IgD-negative memory B cell (primary cell): Measurements from ENCODE around the gene NRP1. TPM values are rescaled to one million over a fixed set of nuclear protein-coding genes. Genes with fewer than 3 reads are reported as not detected.

ENCODE experiments used
- H3K27ac Mint-ChIP-seq, 3 donors: one replicate each; pipeline ENCODE4 v1.8.0; 2020 to 2022; ENCODE audit warnings: mild to moderate bottlenecking in 3 of 3, mixed read lengths in 3 of 3, moderate library complexity in 1 of 3
- H3K27me3 Mint-ChIP-seq: one replicate; pipeline ENCODE4 v1.8.0; 2021; ENCODE audit warnings: mixed read lengths
- H3K36me3 Mint-ChIP-seq: one replicate; pipeline ENCODE4 v1.8.0; 2020; ENCODE audit warnings: mild to moderate bottlenecking, mixed read lengths
- H3K4me1 Mint-ChIP-seq, 3 donors: one replicate each; pipeline ENCODE4 v1.8.0; 2020 to 2022; ENCODE audit warnings: mixed read lengths in 3 of 3, mild to moderate bottlenecking in 1 of 3
- H3K4me3 Mint-ChIP-seq, 4 donors: one replicate each; pipeline ENCODE4 v1.8.0; 2020 to 2022; ENCODE audit warnings: mild to moderate bottlenecking in 4 of 4, mixed read lengths in 4 of 4, moderate library complexity in 3 of 4
- H3K9me3 Mint-ChIP-seq, 3 donors: one replicate each; pipeline ENCODE4 v1.8.0; 2020 to 2021; ENCODE audit warnings: mixed read lengths in 3 of 3, mild to moderate bottlenecking in 1 of 3
- polyA plus RNA-seq: library from polyadenylated mRNA; unstranded; fragments of 300-500 nt; fragmentation: Illumina TruSeq; gene quantifications from one replicate; pipeline ENCODE4 v1.2.3, GENCODE V29; 2021

Gene NRP1
- polyA plus RNA-seq, 1 donor from 2014 or later: not detected

GRCh38 chr10:33204031-33204430 is 130.4 kb downstream of the NRP1 start:
- no peaks in the 10 kb centered on the region for H3K4me1 Mint-ChIP-seq
- peaks cover 0 to 5% (median 0%) of the 10 kb centered on the region in 3 donors for H3K9me3 Mint-ChIP-seq
- H3K4me3 Mint-ChIP-seq: no peak overlapping the region
- H3K27me3 Mint-ChIP-seq: peaks cover 3% of the 10 kb centered on the region
- H3K27ac Mint-ChIP-seq: no peak overlapping the region
- no peaks in the 10 kb centered on the region for H3K36me3 Mint-ChIP-seq

- Mint-ChIP-seq H3K9me3 (peaks cover 0 to 5% (median 0%) of the 10 kb centered on the region in 3 donors), H3K27ac (no peak overlapping the region), H3K27me3 (peaks cover 9% of the 10 kb centered on the region), H3K4me3 (no peak overlapping the region), H3K36me3 (peaks cover 4% of the 10 kb centered on the region), H3K4me1 (no peaks in the 10 kb centered on the region)
These were observed 132.5 kb downstream of the NRP1 start for GRCh38 chr10:33201971-33202370.

- Mint-ChIP-seq H3K27me3 (peaks cover 9% of the 10 kb centered on the region), H3K36me3 (peaks cover 4% of the 10 kb centered on the region), H3K4me1 (peaks cover 0 to 5% (median 5%) of the 10 kb centered on the region in 3 donors), H3K9me3 (peaks cover 0 to 5% (median 0%) of the 10 kb centered on the region in 3 donors), H3K4me3 (no peak overlapping the region), H3K27ac (no peak overlapping the region)
These were observed 133.2 kb downstream of the NRP1 start for GRCh38 chr10:33201056-33201780.

GRCh38 chr10:33199731-33200232 is 134.7 kb downstream of the NRP1 start:
- Mint-ChIP-seq H3K4me3 (no peak overlapping the region), H3K9me3 (no peaks in the 10 kb centered on the region), H3K27me3 (peaks cover 11% of the 10 kb centered on the region), H3K4me1 (peaks cover 0 to 5% (median 5%) of the 10 kb centered on the region in 3 donors), H3K27ac (no peak overlapping the region), H3K36me3 (peaks cover 4% of the 10 kb centered on the region)

- Mint-ChIP-seq H3K4me1 (peaks cover 0 to 5% (median 5%) of the 10 kb centered on the region in 3 donors), H3K9me3 (no peaks in the 10 kb centered on the region), H3K27me3 (peaks cover 11% of the 10 kb centered on the region), H3K4me3 (no peak overlapping the region), H3K27ac (no peak overlapping the region), H3K36me3 (peaks cover 4% of the 10 kb centered on the region)
These were observed 135.9 kb downstream of the NRP1 start for GRCh38 chr10:33198610-33199009.

GRCh38 chr10:33196710-33197491 is 137.6 kb downstream of the NRP1 start:
- Mint-ChIP-seq H3K9me3 (no peaks in the 10 kb centered on the region), H3K36me3 (peaks cover 4% of the 10 kb centered on the region), H3K27me3 (peaks cover 10% of the 10 kb centered on the region), H3K4me3 (no peak overlapping the region), H3K27ac (no peak overlapping the region), H3K4me1 (peaks cover 0 to 7% (median 5%) of the 10 kb centered on the region in 3 donors)

- Mint-ChIP-seq H3K36me3 (peaks cover 4% of the 10 kb centered on the region), H3K27ac (no peak overlapping the region), H3K4me3 (no peak overlapping the region), H3K9me3 (no peaks in the 10 kb centered on the region), H3K4me1 (peaks cover 0 to 7% (median 5%) of the 10 kb centered on the region in 3 donors), H3K27me3 (peaks cover 10% of the 10 kb centered on the region)
These were observed 138.1 kb downstream of the NRP1 start for GRCh38 chr10:33196377-33196706.

GRCh38 chr10:33195608-33196376 is 138.7 kb downstream of the NRP1 start:
- Mint-ChIP-seq H3K27ac (no peak overlapping the region), H3K9me3 (no peaks in the 10 kb centered on the region), H3K4me1 (peaks cover 0 to 7% (median 5%) of the 10 kb centered on the region in 3 donors), H3K36me3 (peaks cover 4% of the 10 kb centered on the region), H3K4me3 (no peak overlapping the region), H3K27me3 (peaks cover 10% of the 10 kb centered on the region)

- Mint-ChIP-seq H3K4me1 (peaks cover 0 to 7% (median 5%) of the 10 kb centered on the region in 3 donors), H3K27ac (peak overlapping the region in 1 of 3 donors; percentile 59), H3K27me3 (peaks cover 12% of the 10 kb centered on the region), H3K9me3 (no peaks in the 10 kb centered on the region), H3K36me3 (peaks cover 3% of the 10 kb centered on the region), H3K4me3 (no peak overlapping the region)
These were observed 140.6 kb downstream of the NRP1 start for GRCh38 chr10:33193701-33194521.

GRCh38 chr10:33193057-33193700 is 141.3 kb downstream of the NRP1 start:
- Mint-ChIP-seq H3K27ac (peak overlapping the region in 1 of 3 donors; percentile 59), H3K4me1 (peaks cover 0 to 7% (median 5%) of the 10 kb centered on the region in 3 donors), H3K36me3 (no peaks in the 10 kb centered on the region), H3K27me3 (peaks cover 9% of the 10 kb centered on the region), H3K9me3 (no peaks in the 10 kb centered on the region), H3K4me3 (peak overlapping the region in 1 of 4 donors; percentile 49)

GRCh38 chr10:33192190-33192589 is 142.3 kb downstream of the NRP1 start:
- H3K9me3 Mint-ChIP-seq: no peaks in the 10 kb centered on the region
- no peaks in the 10 kb centered on the region for H3K36me3 Mint-ChIP-seq
- no peak overlapping the region for H3K4me3 Mint-ChIP-seq
- H3K27me3 Mint-ChIP-seq: peaks cover 8% of the 10 kb centered on the region
- H3K27ac Mint-ChIP-seq: no peak overlapping the region
- H3K4me1 Mint-ChIP-seq: peaks cover 0 to 7% (median 5%) of the 10 kb centered on the region in 3 donors

- Mint-ChIP-seq H3K4me1 (peaks cover 0 to 2% (median 0%) of the 10 kb centered on the region in 3 donors), H3K27me3 (peaks cover 5% of the 10 kb centered on the region), H3K27ac (no peak overlapping the region), H3K36me3 (no peaks in the 10 kb centered on the region), H3K9me3 (no peaks in the 10 kb centered on the region), H3K4me3 (no peak overlapping the region)
These were observed 144.1 kb downstream of the NRP1 start for GRCh38 chr10:33190406-33190805.

GRCh38 chr10:33189808-33190207 is 144.7 kb downstream of the NRP1 start:
- Mint-ChIP-seq H3K27ac (no peak overlapping the region), H3K9me3 (no peaks in the 10 kb centered on the region), H3K27me3 (peaks cover 5% of the 10 kb centered on the region), H3K36me3 (no peaks in the 10 kb centered on the region), H3K4me3 (no peak overlapping the region), H3K4me1 (peaks cover 0 to 2% (median 0%) of the 10 kb centered on the region in 3 donors)

- Mint-ChIP-seq H3K27ac (no peak overlapping the region), H3K36me3 (no peaks in the 10 kb centered on the region), H3K4me3 (no peak overlapping the region), H3K27me3 (peaks cover 5% of the 10 kb centered on the region), H3K9me3 (no peaks in the 10 kb centered on the region), H3K4me1 (peaks cover 0 to 2% (median 0%) of the 10 kb centered on the region in 3 donors)
These were observed 145.1 kb downstream of the NRP1 start for GRCh38 chr10:33189363-33189762.
